ENCODE data around the gene LLPH. TPM values are rescaled to one million over a fixed set of nuclear protein-coding genes. Genes with fewer than 3 reads are reported as not detected.

LLPH gene
- total RNA-seq, 1 experiment from 2014 or later = 4.4 TPM

- no peak for DNase-seq
- Histone ChIP-seq H3K27me3 (ENCODE audit: control insufficient read depth, insufficient read depth, low read length) (no peaks in the 10 kb centered on the region), H3K4me3 (ENCODE audit: insufficient read depth, low read depth, low read length) (no peak overlapping the region)
Observed at GRCh38 chr12:66127650-66128049, 2.9 kb downstream of the LLPH start.

DNA sequence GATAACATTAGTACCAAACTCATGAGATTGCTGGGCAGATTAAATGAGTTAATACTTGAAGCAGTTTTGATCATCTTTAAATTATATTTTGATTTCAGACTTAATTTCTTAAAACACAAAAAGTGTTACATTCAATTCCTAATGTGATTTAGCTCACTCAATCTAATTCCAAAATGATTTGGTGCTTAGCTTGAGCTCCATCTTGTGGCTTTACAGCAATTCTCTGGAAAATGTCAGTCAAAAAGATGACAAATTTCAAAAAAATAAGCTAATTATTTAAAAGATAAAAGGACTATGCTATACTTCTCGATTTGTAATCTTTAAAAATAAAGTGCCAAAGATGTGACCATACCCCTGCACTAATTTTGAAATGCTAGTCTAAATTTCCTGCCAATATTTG, 10.1 kb downstream of the LLPH start:
- no peak for DNase-seq
- H3K4me3 ChIP-seq (ENCODE audit: insufficient read depth, low read depth, low read length) = no peak overlapping the region
- H3K36me3 ChIP-seq (replicated peaks; ENCODE audit: control insufficient read depth, insufficient read depth, low read length) = peaks cover 3% of the 10 kb centered on the region

More at GRCh38 chr12:66127650-66128049, 2.9 kb downstream of the LLPH start:
- peaks cover 6% of the 10 kb centered on the region for H3K36me3 ChIP-seq (replicated peaks; ENCODE audit: control insufficient read depth, insufficient read depth, low read length)

GRCh38 chr12:66119870-66120241, 10.7 kb downstream of the LLPH start:
- Histone ChIP-seq H3K4me3 (ENCODE audit: insufficient read depth, low read depth, low read length) (no peak overlapping the region), H3K36me3 (replicated peaks; ENCODE audit: control insufficient read depth, insufficient read depth, low read length) (peaks cover 3% of the 10 kb centered on the region), H3K27me3 (ENCODE audit: control insufficient read depth, insufficient read depth, low read length) (no peaks in the 10 kb centered on the region)
- no peak for DNase-seq

More for the DNA sequence above, 10.1 kb downstream of the LLPH start:
- H3K27me3 ChIP-seq (ENCODE audit: control insufficient read depth, insufficient read depth, low read length) = no peaks in the 10 kb centered on the region

DNA sequence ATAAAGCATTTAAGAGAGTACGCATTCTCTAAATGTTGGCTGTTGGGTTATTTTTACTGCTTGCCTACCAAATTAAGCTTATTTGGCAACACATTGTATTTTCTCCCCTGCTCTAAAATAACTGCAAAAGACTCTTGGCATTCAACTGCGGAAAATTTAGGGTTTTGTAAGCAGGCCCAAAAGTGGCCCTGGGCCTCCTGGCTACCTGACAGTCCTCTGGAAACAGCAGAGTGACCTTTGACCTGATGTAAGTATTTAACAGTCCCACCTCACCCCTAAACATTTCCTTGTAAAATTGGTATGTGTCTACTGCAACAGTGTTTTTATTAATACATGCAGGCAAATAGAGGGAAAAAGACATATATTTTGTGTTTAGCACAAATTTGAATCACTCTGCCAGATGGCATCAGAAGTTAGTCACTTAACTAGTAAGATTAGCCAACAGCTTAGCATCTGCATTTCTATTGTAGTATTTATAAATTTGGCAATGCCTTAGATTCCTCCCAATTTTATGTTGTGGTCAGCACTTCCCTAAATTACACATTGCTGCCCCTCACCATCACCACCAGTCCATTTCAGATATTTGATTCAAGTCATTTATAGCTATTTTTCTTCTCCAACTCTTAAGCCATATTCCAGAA, 11.2 kb downstream of the LLPH start:
- DNase-seq = no peak
- Histone ChIP-seq H3K27me3 (ENCODE audit: control insufficient read depth, insufficient read depth, low read length) (no peaks in the 10 kb centered on the region), H3K36me3 (replicated peaks; ENCODE audit: control insufficient read depth, insufficient read depth, low read length) (peaks cover 2% of the 10 kb centered on the region), H3K4me3 (ENCODE audit: insufficient read depth, low read depth, low read length) (no peak overlapping the region)

DNA sequence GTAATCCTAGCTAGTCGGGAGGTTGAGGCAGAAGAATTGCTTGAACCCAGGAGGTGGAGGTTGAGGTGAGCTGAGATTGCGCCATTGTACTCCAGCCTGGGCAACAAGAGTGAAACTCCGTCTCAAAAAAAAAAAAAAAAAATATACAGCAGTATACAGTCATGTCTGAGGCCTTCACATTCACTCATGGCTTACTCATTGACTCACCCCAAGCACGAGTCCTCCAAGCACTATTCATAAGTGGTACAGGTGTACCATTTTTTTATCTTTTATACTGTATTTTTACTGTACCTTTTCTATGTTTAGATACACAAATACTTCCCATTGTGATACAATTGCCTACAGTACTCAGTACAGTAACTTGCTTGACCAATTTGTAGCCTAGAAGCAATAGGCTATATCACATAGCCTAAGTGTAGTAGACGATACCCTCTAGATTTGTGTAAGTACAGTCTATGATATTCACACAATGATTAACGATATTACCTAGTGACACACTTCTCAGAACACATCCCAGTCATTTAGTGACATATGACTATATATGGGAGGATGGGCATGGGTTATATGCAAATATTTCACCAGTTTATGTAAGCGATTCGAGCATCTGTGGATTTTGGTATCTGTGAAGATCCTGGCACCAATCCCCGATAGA, 12.2 kb downstream of the LLPH start:
- H3K4me3 ChIP-seq (ENCODE audit: insufficient read depth, low read depth, low read length) = no peak overlapping the region

DNA sequence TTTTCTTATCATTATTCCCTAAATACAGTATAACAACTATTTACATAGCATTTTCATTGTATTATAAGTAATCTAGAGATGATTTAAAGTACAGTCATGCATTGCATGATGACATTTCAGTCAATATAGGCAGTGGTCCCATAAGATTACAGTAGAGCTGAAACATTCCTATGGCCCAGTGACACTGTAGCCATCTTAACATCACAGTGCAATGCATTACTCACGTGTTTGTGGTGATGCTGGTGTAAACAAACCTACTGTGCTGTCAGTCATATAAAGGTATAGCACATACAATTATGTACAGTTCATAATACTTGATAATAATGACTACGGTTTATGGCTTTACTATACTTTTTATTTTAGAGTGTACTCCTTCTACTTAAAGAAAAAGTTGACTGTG, 13.3 kb downstream of the LLPH start:
- H3K4me3 ChIP-seq (ENCODE audit: insufficient read depth, low read depth, low read length) = no peak overlapping the region
- H3K36me3 ChIP-seq (replicated peaks; ENCODE audit: control insufficient read depth, insufficient read depth, low read length) = no peaks in the 10 kb centered on the region
- H3K27me3 ChIP-seq (ENCODE audit: control insufficient read depth, insufficient read depth, low read length) = no peaks in the 10 kb centered on the region
- no peak for DNase-seq

More for the DNA sequence above, 12.2 kb downstream of the LLPH start:
- DNase-seq = no peak
- Histone ChIP-seq H3K36me3 (replicated peaks; ENCODE audit: control insufficient read depth, insufficient read depth, low read length) (peaks cover 2% of the 10 kb centered on the region; the same call in 1 of the 2 replicates), H3K27me3 (ENCODE audit: control insufficient read depth, insufficient read depth, low read length) (no peaks in the 10 kb centered on the region)

- H3K4me3 ChIP-seq (ENCODE audit: insufficient read depth, low read depth, low read length) = no peak overlapping the region
- no peaks in the 10 kb centered on the region for H3K36me3 ChIP-seq (replicated peaks; ENCODE audit: control insufficient read depth, insufficient read depth, low read length)
- H3K27me3 ChIP-seq (ENCODE audit: control insufficient read depth, insufficient read depth, low read length) = no peaks in the 10 kb centered on the region
- DNase-seq = no peak
Observed at GRCh38 chr12:66115071-66115600, 15.4 kb downstream of the LLPH start.

- H3K36me3 ChIP-seq (replicated peaks; ENCODE audit: control insufficient read depth, insufficient read depth, low read length) = no peaks in the 10 kb centered on the region
- DNase-seq = no peak
- H3K4me3 ChIP-seq (ENCODE audit: insufficient read depth, low read depth, low read length) = no peak overlapping the region
- H3K27me3 ChIP-seq (ENCODE audit: control insufficient read depth, insufficient read depth, low read length) = no peaks in the 10 kb centered on the region
Observed at GRCh38 chr12:66113471-66113870, 17.1 kb downstream of the LLPH start.

DNA sequence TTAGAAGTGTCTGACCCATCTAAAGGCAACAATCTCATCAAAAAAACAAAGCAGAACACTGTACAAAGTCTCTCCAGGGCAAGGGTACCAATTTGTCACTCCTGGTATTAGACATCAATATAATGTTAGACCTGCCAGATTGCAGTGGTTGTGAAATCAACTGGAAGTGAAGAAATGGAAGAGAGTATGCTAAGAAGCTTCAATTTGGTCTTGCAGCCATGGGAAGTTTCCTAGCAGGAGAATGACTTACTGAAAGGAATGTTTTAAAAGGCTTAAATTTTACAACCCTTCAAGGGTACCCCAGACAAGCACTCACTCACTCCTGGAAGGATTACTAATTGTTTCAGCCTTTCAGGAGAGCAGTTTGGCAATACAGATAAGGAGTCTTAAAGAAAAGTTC, 18.9 kb downstream of the LLPH start:
- Histone ChIP-seq H3K36me3 (replicated peaks; ENCODE audit: control insufficient read depth, insufficient read depth, low read length) (no peaks in the 10 kb centered on the region), H3K27me3 (ENCODE audit: control insufficient read depth, insufficient read depth, low read length) (no peaks in the 10 kb centered on the region), H3K4me3 (ENCODE audit: insufficient read depth, low read depth, low read length) (no peak overlapping the region)
- DNase-seq = no peak

DNA sequence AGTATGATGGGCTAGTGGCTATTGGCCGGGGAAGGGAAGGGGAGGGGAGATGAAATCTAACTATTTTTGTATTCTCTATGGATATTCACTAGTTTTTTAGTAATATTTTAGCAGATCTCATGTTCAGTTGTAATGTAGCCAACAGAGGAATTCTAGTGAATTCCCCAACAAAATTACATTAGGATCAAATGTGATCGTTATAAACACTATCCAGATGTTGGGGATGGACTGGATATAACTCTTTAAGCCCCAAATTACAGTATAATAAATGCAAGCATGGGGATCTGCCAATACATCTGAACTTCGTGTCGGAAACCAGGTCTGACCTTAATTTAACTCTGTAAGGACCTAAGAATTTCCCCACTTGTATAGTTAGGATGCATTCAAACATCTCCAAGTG, 21.5 kb downstream of the LLPH start:
- H3K4me3 ChIP-seq (ENCODE audit: insufficient read depth, low read depth, low read length) = no peak overlapping the region
- H3K27me3 ChIP-seq (ENCODE audit: control insufficient read depth, insufficient read depth, low read length) = no peaks in the 10 kb centered on the region
- DNase-seq = no peak
- no peaks in the 10 kb centered on the region for H3K36me3 ChIP-seq (replicated peaks; ENCODE audit: control insufficient read depth, insufficient read depth, low read length)

- no peak overlapping the region for H3K4me3 ChIP-seq (ENCODE audit: insufficient read depth, low read depth, low read length)
- no peaks in the 10 kb centered on the region for H3K36me3 ChIP-seq (replicated peaks; ENCODE audit: control insufficient read depth, insufficient read depth, low read length)
- no peaks in the 10 kb centered on the region for H3K27me3 ChIP-seq (ENCODE audit: control insufficient read depth, insufficient read depth, low read length)
- DNase-seq = no peak
Observed at GRCh38 chr12:66108386-66108785, 22.2 kb downstream of the LLPH start.

GRCh38 chr12:66107451-66107915, 23.1 kb downstream of the LLPH start:
- H3K27me3 ChIP-seq (ENCODE audit: control insufficient read depth, insufficient read depth, low read length) = no peaks in the 10 kb centered on the region
- DNase-seq = peak; percentile 52
- H3K4me3 ChIP-seq (ENCODE audit: insufficient read depth, low read depth, low read length) = no peak overlapping the region
- H3K36me3 ChIP-seq (replicated peaks; ENCODE audit: control insufficient read depth, insufficient read depth, low read length) = no peaks in the 10 kb centered on the region

- Histone ChIP-seq H3K36me3 (replicated peaks; ENCODE audit: control insufficient read depth, insufficient read depth, low read length) (no peaks in the 10 kb centered on the region), H3K4me3 (ENCODE audit: insufficient read depth, low read depth, low read length) (no peak overlapping the region), H3K27me3 (ENCODE audit: control insufficient read depth, insufficient read depth, low read length) (no peaks in the 10 kb centered on the region)
- DNase-seq = peak; percentile 18
Observed at GRCh38 chr12:66103016-66103913, 27.3 kb downstream of the LLPH start.

DNA sequence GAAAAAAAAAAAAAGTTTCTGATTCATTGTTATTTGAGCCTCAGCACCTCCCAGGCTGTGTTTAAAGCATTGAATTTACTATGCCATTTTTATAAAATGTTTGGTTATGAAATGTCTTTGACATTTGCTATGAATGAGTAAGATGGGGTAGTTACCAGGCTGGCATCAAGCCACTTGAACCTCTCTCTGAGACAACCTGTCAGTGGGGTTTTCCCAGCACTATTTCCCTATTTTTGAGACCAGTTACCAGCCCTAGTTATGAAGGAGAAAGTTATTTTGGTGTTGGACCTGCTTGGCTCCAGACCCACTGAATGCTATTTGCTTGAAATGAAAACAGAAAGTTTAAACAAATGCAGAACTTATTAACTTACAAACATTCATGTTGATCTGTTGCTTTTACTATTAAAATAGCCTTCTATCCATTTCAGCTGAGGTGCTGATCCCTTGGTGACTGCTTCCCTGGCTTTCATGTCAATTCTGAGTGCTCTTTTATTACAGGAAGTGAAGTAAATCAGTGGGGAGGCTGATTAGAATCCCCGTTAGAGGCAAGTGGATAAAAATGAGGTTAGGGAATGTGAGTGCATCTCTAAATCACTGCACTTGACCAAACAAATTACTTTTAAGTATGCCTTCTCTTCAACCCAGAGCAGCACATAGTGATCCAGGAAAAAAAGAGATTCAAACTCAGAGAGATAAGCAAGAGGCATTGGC, 37.8 kb downstream of the LLPH start:
- no peaks in the 10 kb centered on the region for H3K27me3 ChIP-seq (ENCODE audit: control insufficient read depth, insufficient read depth, low read length)
- no peaks in the 10 kb centered on the region for H3K36me3 ChIP-seq (replicated peaks; ENCODE audit: control insufficient read depth, insufficient read depth, low read length)
- no peak for DNase-seq
- H3K4me3 ChIP-seq (ENCODE audit: insufficient read depth, low read depth, low read length) = no peak overlapping the region

Data from H7 (cell line).